H1 (cell line): ENCODE results near the gene RAB26. TPM values are rescaled to one million over a fixed set of nuclear protein-coding genes. Genes with fewer than 3 reads are reported as not detected.

Source experiments
- RNF2 ChIP-seq: fragments of 200-900, 300-1000 bp; sonication (generic); IDR thresholded peaks from 2 replicates; pipeline ENCODE4 v1.7.1; 2016; ENCODE audit warnings: borderline replicate concordance, low read depth, mild to moderate bottlenecking, antibody characterized with exemption, low read length; ENCODE audit not compliant: poor library complexity, severe bottlenecking; ENCODE audit errors: missing control alignments
- polyA plus RNA-seq, 7 experiments: library from polyadenylated mRNA; depleted of rRNA in 3 of 7; stranded (reverse) in 5 of 7; unstranded in 2 of 7; fragments of >200 nt in 5 of 7; fragments of 200-250 nt in 2 of 7; gene quantifications; 1 replicate in 5 of 7; 2 replicates in 1 of 7; 4 replicates in 1 of 7; pipeline versions ENCODE4 v1.2.1 to v1.2.3, GENCODE V29; 2011 to 2013; ENCODE audit warnings: missing spikeins in 2 of 7, mixed read lengths in 2 of 7
- total RNA-seq: library from RNA; stranded (reverse); fragmentation: NEBNext Ultra II Directional; extraction: Animal tissue kit (Norgen Biotek cat#: 25700); gene quantifications from 2 replicates; pipeline ENCODE4 v1.2.1, GENCODE V29; 2021

RAB26 gene
- total and polyA plus RNA-seq, 2 of the 8 experiments (the other 6 are each of a cell fraction or from before 2014, with no cell fraction given): 4.3 to 5.4 TPM

DNA sequence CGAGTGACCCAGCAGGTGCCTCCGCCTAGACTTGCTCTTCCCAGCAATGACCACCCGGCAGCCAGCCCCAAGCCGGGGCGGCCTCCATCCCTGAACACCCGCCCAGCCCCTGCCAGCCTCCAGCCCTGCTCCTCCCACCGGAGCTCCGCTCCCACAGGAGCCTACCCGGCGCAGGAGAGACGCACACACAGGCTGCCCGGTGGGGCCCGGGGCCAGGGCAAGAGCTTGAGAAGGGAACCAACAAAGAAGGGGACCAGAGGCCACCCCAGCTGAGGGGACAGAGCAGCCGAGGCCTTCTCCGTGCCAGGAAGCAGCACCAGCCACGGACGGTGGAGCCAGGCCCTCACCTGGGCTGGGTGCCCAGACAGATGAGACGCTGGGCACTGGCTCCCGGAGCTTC is 26.6 kb upstream of the RAB26 start (continued):
- no peak for TF ChIP-seq RNF2
